ENCODE results near the gene TLCD2.

DNA sequence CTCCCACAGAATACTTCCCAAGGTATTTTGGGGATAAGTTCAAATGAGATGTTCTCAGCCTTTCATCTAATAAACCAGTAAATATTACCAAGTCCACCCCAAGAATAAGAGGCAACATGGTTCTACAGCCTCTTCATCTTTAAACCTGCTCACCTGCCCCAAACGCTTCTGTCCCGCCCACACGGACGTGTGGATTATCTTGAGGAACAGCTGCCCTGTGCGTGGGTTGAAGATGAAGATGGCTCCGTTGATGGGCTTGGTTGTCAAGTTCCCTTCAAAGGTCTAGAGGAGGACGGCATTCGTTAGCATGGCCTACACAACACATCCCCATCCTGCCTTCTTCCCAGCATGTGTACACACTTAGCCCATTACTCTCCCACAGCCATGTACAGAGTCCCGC is 52.1 kb downstream of the TLCD2 start:
- TF ChIP-seq, protein P1, sequence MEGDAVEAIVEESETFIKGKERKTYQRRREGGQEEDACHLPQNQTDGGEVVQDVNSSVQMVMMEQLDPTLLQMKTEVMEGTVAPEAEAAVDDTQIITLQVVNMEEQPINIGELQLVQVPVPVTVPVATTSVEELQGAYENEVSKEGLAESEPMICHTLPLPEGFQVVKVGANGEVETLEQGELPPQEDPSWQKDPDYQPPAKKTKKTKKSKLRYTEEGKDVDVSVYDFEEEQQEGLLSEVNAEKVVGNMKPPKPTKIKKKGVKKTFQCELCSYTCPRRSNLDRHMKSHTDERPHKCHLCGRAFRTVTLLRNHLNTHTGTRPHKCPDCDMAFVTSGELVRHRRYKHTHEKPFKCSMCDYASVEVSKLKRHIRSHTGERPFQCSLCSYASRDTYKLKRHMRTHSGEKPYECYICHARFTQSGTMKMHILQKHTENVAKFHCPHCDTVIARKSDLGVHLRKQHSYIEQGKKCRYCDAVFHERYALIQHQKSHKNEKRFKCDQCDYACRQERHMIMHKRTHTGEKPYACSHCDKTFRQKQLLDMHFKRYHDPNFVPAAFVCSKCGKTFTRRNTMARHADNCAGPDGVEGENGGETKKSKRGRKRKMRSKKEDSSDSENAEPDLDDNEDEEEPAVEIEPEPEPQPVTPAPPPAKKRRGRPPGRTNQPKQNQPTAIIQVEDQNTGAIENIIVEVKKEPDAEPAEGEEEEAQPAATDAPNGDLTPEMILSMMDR (conservative IDR thresholded peaks at IDR 0.05) = no peak
- no peak for TF ChIP-seq EZH2 (IDR thresholded peaks at IDR 0.05; ENCODE audit: low read depth)

All from PC-9 (cell line).